HCT116 (cell line): ENCODE measurements around the gene GRIN1. TPM values are rescaled to one million over a fixed set of nuclear protein-coding genes. Genes with fewer than 3 reads are reported as not detected.

Source experiments
- ATAC-seq: fragments of 200-7000 bp; cut with Tn5 transposase; 2 replicates; pipeline ENCODE4 v1.9.1; 2020; ENCODE audit warnings: mild to moderate bottlenecking, moderate library complexity
- BruUV-seq: library from RNA; stranded (reverse); fragments of 400-500 nt; replicated peaks from 2 replicates; lab custom pipeline; 2021; lab: Mats Ljungman, UMichigan
- CTCF ChIA-PET: fragments of 300-600 bp; sonication (Branson Sonifier 250); formaldehyde crosslinking; loops from one replicate; lab custom pipeline; 2021; ENCODE audit warnings: antibody characterized with exemption; lab: Charles Lee
- POLR2A ChIA-PET: fragments of 300-600, 350-600 bp; sonication (Branson Sonifier 250); formaldehyde crosslinking; loops from one replicate; lab custom pipeline; 2021; ENCODE audit warnings: antibody characterized with exemption; lab: Charles Lee
- RAD21 ChIA-PET, 2 experiments: fragments of 300-600 bp; sonication (Branson Sonifier 250); formaldehyde crosslinking; loops; one replicate each; lab custom pipeline; 2023; ENCODE audit warnings: low total read pairs in 2 of 2; ENCODE audit not compliant: uncharacterized antibody in 2 of 2, unreplicated experiment in 2 of 2, low non-redundant PET in 1 of 2; lab: Charles Lee
- DNase-seq: peaks from one replicate; pipeline ENCODE4 v3.0.0-alpha.2; 2010; ENCODE audit warnings: low read depth, low spot score
- H2AFZ ChIP-seq: fragments of 200-600 bp; shearing (Covaris generic), sonication (generic); 2 replicates; pipeline ENCODE4 v1.6.1; 2017; ENCODE audit warnings: low read depth, mixed run types, mixed read lengths, antibody characterized with exemption, low read length; ENCODE audit not compliant: poor library complexity, severe bottlenecking
- H3K27ac ChIP-seq: 2 replicates; pipeline ENCODE4 v1.5.1; 2012; ENCODE audit warnings: low read depth, low read length
- H3K27me3 ChIP-seq: fragments of 200-600 bp; sonication (generic); 2 replicates; pipeline ENCODE4 v1.6.1; 2016; ENCODE audit warnings: mixed run types, low read length, mixed read lengths; ENCODE audit not compliant: insufficient read depth
- H3K36me3 ChIP-seq, 2 experiments: fragments of 200-500 bp in 1 of 2; fragments of 200-600 bp in 1 of 2; sonication (Bioruptor generic) in 1 of 2; sonication (generic) in 1 of 2; 2 replicates each; pipeline versions ENCODE4 v1.5.1 to v1.6.1; 2014 to 2016; ENCODE audit warnings: low read length in 2 of 2, inconsistent platforms in 1 of 2, mixed read lengths in 1 of 2, mixed run types in 1 of 2; ENCODE audit not compliant: insufficient read depth in 2 of 2, control insufficient read depth in 1 of 2
- H3K4me1 ChIP-seq, 2 experiments: fragments of 200-600 bp in 1 of 2; sonication (generic) in 1 of 2; 2 replicates each; pipeline versions ENCODE4 v1.5.1 to v1.6.1; 2012 to 2017; ENCODE audit warnings: low read length in 2 of 2, inconsistent platforms in 1 of 2, mild to moderate bottlenecking in 1 of 2, mixed read lengths in 1 of 2, mixed run types in 1 of 2, moderate library complexity in 1 of 2; ENCODE audit not compliant: insufficient read depth in 2 of 2, control insufficient read depth in 1 of 2
- H3K4me2 ChIP-seq: fragments of 200-600 bp; sonication (generic); 2 replicates; pipeline ENCODE4 v1.6.1; 2017; ENCODE audit warnings: mixed run types, low read length, mixed read lengths
- H3K4me3 ChIP-seq, 2 experiments: fragments of 200-600 bp in 1 of 2; sonication (generic) in 1 of 2; replicated peaks in 1 of 2; 2 replicates each; pipeline ENCODE4 v1.5.1; 2011 to 2016; ENCODE audit warnings: low read length in 2 of 2, control low read depth in 1 of 2, low read depth in 1 of 2, mild to moderate bottlenecking in 1 of 2, mixed read lengths in 1 of 2, mixed run types in 1 of 2
- H3K79me2 ChIP-seq: fragments of 200-600 bp; sonication (generic); 2 replicates; pipeline ENCODE4 v1.6.1; 2017; ENCODE audit warnings: mild to moderate bottlenecking, mixed run types, low read length, moderate library complexity, mixed read lengths; ENCODE audit not compliant: insufficient read depth
- H3K9ac ChIP-seq: fragments of 200-600 bp; sonication (generic); 2 replicates; pipeline ENCODE4 v1.6.1; 2016; ENCODE audit warnings: low read length, mixed read lengths
- H3K9me2 ChIP-seq: fragments of 200-600 bp; sonication (generic), shearing (Covaris generic); 2 replicates; pipeline ENCODE4 v1.6.1; 2017; ENCODE audit warnings: mixed run types, mild to moderate bottlenecking, moderate library complexity; ENCODE audit not compliant: insufficient read depth
- H3K9me3 ChIP-seq, 2 experiments: fragments of 200-500 bp in 1 of 2; fragments of 200-600 bp in 1 of 2; sonication (Bioruptor generic) in 1 of 2; sonication (generic) in 1 of 2; 2 replicates each; pipeline ENCODE4 v1.6.1; 2014 to 2017; ENCODE audit warnings: low read length in 2 of 2, mixed read lengths in 2 of 2, inconsistent platforms in 1 of 2, low read depth in 1 of 2, mild to moderate bottlenecking in 1 of 2, mixed run types in 1 of 2, moderate library complexity in 1 of 2; ENCODE audit not compliant: control insufficient read depth in 1 of 2, insufficient read depth in 1 of 2
- H4K20me1 ChIP-seq: fragments of 200-600 bp; sonication (generic), shearing (Covaris generic); 2 replicates; pipeline ENCODE4 v1.6.1; 2017; ENCODE audit warnings: mixed run types, mild to moderate bottlenecking, moderate library complexity; ENCODE audit not compliant: insufficient read depth
- CEBPB ChIP-seq: IDR thresholded peaks from 2 replicates; pipeline ENCODE4 v1.6.1; 2012; ENCODE audit warnings: low read depth
- EGR1 ChIP-seq: IDR thresholded peaks from 2 replicates; pipeline ENCODE4 v1.6.1; 2012; ENCODE audit warnings: low read depth
- EZH2phosphoT487 ChIP-seq: fragments of 200-600 bp; IDR thresholded peaks from 2 replicates; pipeline ENCODE4 v1.6.1; 2018; ENCODE audit warnings: antibody characterized with exemption, borderline replicate concordance
- FOSL1 ChIP-seq: IDR thresholded peaks from 2 replicates; pipeline ENCODE4 v1.6.1; 2012; ENCODE audit warnings: low read depth
- MAX ChIP-seq: IDR thresholded peaks from 2 replicates; pipeline ENCODE4 v1.6.1; 2012
- POLR2A ChIP-seq: IDR thresholded peaks from 2 replicates; pipeline ENCODE4 v1.7.0; 2011; ENCODE audit warnings: borderline replicate concordance; ENCODE audit not compliant: insufficient read depth, insufficient read length; ENCODE audit errors: extremely low read depth
- SIN3A ChIP-seq: IDR thresholded peaks from 2 replicates; pipeline ENCODE4 v1.6.1; 2012; ENCODE audit warnings: low read depth
- ZFX ChIP-seq: fragments of 450-650 bp; IDR thresholded peaks from 2 replicates; pipeline ENCODE4 v1.6.1; 2017
- ZNF274 ChIP-seq: fragments of 200-500 bp; sonication (Bioruptor generic); IDR thresholded peaks from 2 replicates; pipeline ENCODE4 v1.6.1; 2014; ENCODE audit warnings: mild to moderate bottlenecking, low read depth, low read length, inconsistent platforms
- intact Hi-C: fragments of 100-400 bp; cut with micrococcal nuclease; formaldehyde crosslinking; loops from 2 replicates; pipeline ENCODE4 v1.10.0; 2022
- total RNA-seq: library from RNA; stranded (reverse); gene quantifications from one replicate; pipeline ENCODE4 v1.2.1, GENCODE V29; 2021; ENCODE audit not compliant: unreplicated experiment

GRIN1 gene
- total RNA-seq, 1 experiment from 2014 or later: 23.1 TPM

GRCh38 chr9:137095664-137096517 is 43.1 kb upstream of the GRIN1 start:
- no peak overlapping the region for H2AFZ ChIP-seq
- RAD21 ChIA-PET: no interaction called here
- no peaks in the 10 kb centered on the region for H3K9me3 ChIP-seq
- ATAC-seq: peak; percentile 69
- no peaks in the 10 kb centered on the region for H3K27me3 ChIP-seq
- no TSS peak for BruUV-seq
- intact Hi-C loops: no loop called here
- no peaks in the 10 kb centered on the region for H3K4me1 ChIP-seq
- POLR2A ChIA-PET: no interaction called here
- CTCF ChIA-PET: no interaction called here
- H3K4me3 ChIP-seq: no peak overlapping the region
- H3K4me2 ChIP-seq: no peak overlapping the region
- H3K79me2 ChIP-seq: 0 out of 2 replicates have a peak, but pooled peaks cover 3% of the 10 kb centered on the region
- no peak for TF ChIP-seq SIN3A
- no peak for TF ChIP-seq ZNF274
- no peak for TF ChIP-seq EGR1
- no peak for TF ChIP-seq EZH2phosphoT487
- TF ChIP-seq, all 23 proteins: peak for 0
- Histone ChIP-seq H3K27ac (no peak overlapping the region), H3K36me3 (peaks cover 7 to 23% of the 10 kb centered on the region in 2 experiments; a peak in 3 of 4 replicates), H3K9ac (no peak overlapping the region), H4K20me1 (no peaks in the 10 kb centered on the region), H3K9me2 (no peaks in the 10 kb centered on the region)
- no peak for DNase-seq

GRCh38 chr9:137096785-137097546 is 42.0 kb upstream of the GRIN1 start:
- Histone ChIP-seq H3K9me2 (no peaks in the 10 kb centered on the region), H2AFZ (no peak overlapping the region), H3K27me3 (no peaks in the 10 kb centered on the region), H3K4me2 (no peak overlapping the region), H3K36me3 (peaks cover 10 to 31% of the 10 kb centered on the region in 2 experiments), H3K9ac (no peak overlapping the region), H3K9me3 (peaks cover 0 to 6% of the 10 kb centered on the region in 2 experiments; a peak in 1 of 4 replicates), H3K4me1 (no peaks in the 10 kb centered on the region), H4K20me1 (no peaks in the 10 kb centered on the region), H3K79me2 (0 out of 2 replicates have a peak, but pooled peaks cover under 1% of the 10 kb centered on the region), H3K27ac (no peak overlapping the region), H3K4me3 (no peak overlapping the region)
- BruUV-seq: no TSS peak
- ChIA-PET CTCF (no interaction called here), POLR2A (no interaction called here), RAD21 (no interaction called here)
- intact Hi-C loops: no loop called here
- DNase-seq (no peak), ATAC-seq (no peak)
- TF ChIP-seq SIN3A: no peak
- no peak for TF ChIP-seq ZFX
- no peak for TF ChIP-seq CEBPB
- TF ChIP-seq EZH2phosphoT487: no peak
- no peak for TF ChIP-seq MAX
- no peak for TF ChIP-seq EGR1
- no peak for TF ChIP-seq FOSL1
- no peak for TF ChIP-seq POLR2A
